Measurements from ENCODE around the gene SLC35A4. TPM values are rescaled to one million over a fixed set of nuclear protein-coding genes. Genes with fewer than 3 reads are reported as not detected.
A peak's percentile ranks its signal among the peaks of the same experiment; 100 is the strongest.

Gene SLC35A4
- total RNA-seq, 1 experiment from 2014 or later, result 91.3 TPM

GRCh38 chr5:140551872-140552271 is 12.8 kb upstream of the SLC35A4 start:
- H3K4me3 Mint-ChIP-seq (ENCODE audit: unreplicated experiment), result no peak overlapping the region
- H3K27me3 Mint-ChIP-seq (ENCODE audit: insufficient read depth, unreplicated experiment), result no peaks in the 10 kb centered on the region
- H3K27me3 ChIP-seq (replicated peaks; ENCODE audit: control insufficient read depth, insufficient read depth, low read length), result no peaks in the 10 kb centered on the region
- peaks cover 32% of the 10 kb centered on the region for H3K4me1 Mint-ChIP-seq (ENCODE audit: low read depth, unreplicated experiment)
- ChIA-PET CTCF (no interaction called here), POLR2A (interaction anchor here (0.6 kb wide), 1 partner anchor 120 kb away, joined by 4 read pairs; no protein-coding TSS in a partner anchor)
- intact Hi-C loops (cut with micrococcal nuclease; ENCODE audit: unreplicated experiment), result no loop called here
- no TSS peak for BruUV-seq (replicated peaks)
- peaks cover 6% of the 10 kb centered on the region for H3K36me3 ChIP-seq (ENCODE audit: control insufficient read depth, insufficient read depth, low read length)
- no peak overlapping the region for H3K27ac Mint-ChIP-seq (ENCODE audit: unreplicated experiment)
- H3K36me3 Mint-ChIP-seq (ENCODE audit: insufficient read depth, unreplicated experiment), result peaks cover 89% of the 10 kb centered on the region
- H3K9me3 ChIP-seq, result no peaks in the 10 kb centered on the region
- H3K4me1 ChIP-seq, result peaks cover 10% of the 10 kb centered on the region
- TF ChIP-seq CTCF (IDR thresholded peaks at IDR 0.05; ENCODE audit: insufficient read depth in 1 of 2, low read depth in 1 of 2, low read length in 1 of 2, severe bottlenecking in 1 of 2, unreplicated experiment in 1 of 2), result no peak
- DNase-seq, result no peak
- no peak overlapping the region for H3K4me3 ChIP-seq (ENCODE audit: low read depth, low read length)
- no peaks in the 10 kb centered on the region for H3K9me3 Mint-ChIP-seq (ENCODE audit: unreplicated experiment)

GRCh38 chr5:140553657-140554056 is 11.0 kb upstream of the SLC35A4 start:
- Mint-ChIP-seq H3K27me3 (ENCODE audit: insufficient read depth, unreplicated experiment) (no peaks in the 10 kb centered on the region), H3K9me3 (ENCODE audit: unreplicated experiment) (no peaks in the 10 kb centered on the region), H3K4me1 (ENCODE audit: low read depth, unreplicated experiment) (peaks cover 35% of the 10 kb centered on the region), H3K4me3 (ENCODE audit: unreplicated experiment) (no peak overlapping the region), H3K27ac (ENCODE audit: unreplicated experiment) (peak overlapping the region; percentile 3), H3K36me3 (ENCODE audit: insufficient read depth, unreplicated experiment) (peaks cover 84% of the 10 kb centered on the region)
- no peak for DNase-seq
- ChIA-PET POLR2A (no interaction called here), CTCF (interaction anchor here (0.6 kb wide), 1 partner anchor 208 kb away, joined by 4 read pairs; no protein-coding TSS in a partner anchor)
- peaks cover 14% of the 10 kb centered on the region; the same call in 1 of the 2 replicates for H3K4me1 ChIP-seq
- H3K4me3 ChIP-seq (ENCODE audit: low read depth, low read length), result no peak overlapping the region
- H3K36me3 ChIP-seq (ENCODE audit: control insufficient read depth, insufficient read depth, low read length), result peaks cover 6% of the 10 kb centered on the region
- H3K27me3 ChIP-seq (replicated peaks; ENCODE audit: control insufficient read depth, insufficient read depth, low read length), result no peaks in the 10 kb centered on the region
- intact Hi-C loops (cut with micrococcal nuclease; ENCODE audit: unreplicated experiment), result no loop called here
- BruUV-seq (replicated peaks), result no TSS peak
- TF ChIP-seq CTCF (IDR thresholded peaks at IDR 0.05; ENCODE audit: insufficient read depth in 1 of 2, low read depth in 1 of 2, low read length in 1 of 2, severe bottlenecking in 1 of 2, unreplicated experiment in 1 of 2), result no peak
- no peaks in the 10 kb centered on the region for H3K9me3 ChIP-seq

- peak overlapping the region; percentile 16 for H3K27ac Mint-ChIP-seq (ENCODE audit: unreplicated experiment)
- H3K27me3 Mint-ChIP-seq (ENCODE audit: insufficient read depth, unreplicated experiment), result no peaks in the 10 kb centered on the region
- no peak for DNase-seq
- peaks cover 79% of the 10 kb centered on the region for H3K36me3 Mint-ChIP-seq (ENCODE audit: insufficient read depth, unreplicated experiment)
- no peak overlapping the region for H3K4me3 ChIP-seq (ENCODE audit: low read depth, low read length)
- TF ChIP-seq CTCF (IDR thresholded peaks at IDR 0.05; ENCODE audit: insufficient read depth in 1 of 2, low read depth in 1 of 2, low read length in 1 of 2, severe bottlenecking in 1 of 2, unreplicated experiment in 1 of 2), result no peak
- H3K4me1 Mint-ChIP-seq (ENCODE audit: low read depth, unreplicated experiment), result peaks cover 35% of the 10 kb centered on the region
- H3K9me3 ChIP-seq, result no peaks in the 10 kb centered on the region
- H3K4me1 ChIP-seq, result peaks cover 14% of the 10 kb centered on the region; the same call in 1 of the 2 replicates
- peaks cover 4% of the 10 kb centered on the region for H3K36me3 ChIP-seq (ENCODE audit: control insufficient read depth, insufficient read depth, low read length)
- no peak overlapping the region for H3K4me3 Mint-ChIP-seq (ENCODE audit: unreplicated experiment)
- ChIA-PET CTCF (no interaction called here), POLR2A (interaction anchor here (0.7 kb wide), 1 partner anchor 111 kb away, joined by 6 read pairs; no protein-coding TSS in a partner anchor)
- H3K27me3 ChIP-seq (replicated peaks; ENCODE audit: control insufficient read depth, insufficient read depth, low read length), result no peaks in the 10 kb centered on the region
- H3K9me3 Mint-ChIP-seq (ENCODE audit: unreplicated experiment), result no peaks in the 10 kb centered on the region
- BruUV-seq (replicated peaks), result no TSS peak
- intact Hi-C loops (cut with micrococcal nuclease; ENCODE audit: unreplicated experiment), result no loop called here
These were observed 10.2 kb upstream of the SLC35A4 start for GRCh38 chr5:140554454-140554853.
